ENCODE measurements around the gene CRYAB. TPM values are rescaled to one million over a fixed set of nuclear protein-coding genes. Genes with fewer than 3 reads are reported as not detected.

The CRYAB gene
- total RNA-seq, 2 experiments from 2014 or later = not detected

Other genes with a start within 250 kb of the CRYAB start
- 10 to 100 TPM; 53.0 to 57.6 TPM for gene PPP2R1B, start 145.4 kb downstream of the CRYAB start, total RNA-seq
- 10 to 100 TPM; 36.4 to 36.8 TPM for gene ALG9, start 40.2 kb downstream of the CRYAB start, total RNA-seq
- gene FDXACB1, start 32.6 kb downstream of the CRYAB start, total RNA-seq = 1 to 10 TPM; 8.8 to 9.9 TPM
- 10 to 100 TPM; 45.8 to 47.0 TPM for gene CFAP68, start 32.2 kb downstream of the CRYAB start, total RNA-seq
- gene HSPB2, start 964 bp upstream of the CRYAB start, total RNA-seq = not detected
- not detected for gene C11orf52, start 7.1 kb upstream of the CRYAB start, total RNA-seq
- gene DIXDC1, start 25.6 kb upstream of the CRYAB start, total RNA-seq = 1 to 10 TPM; 5.6 to 7.3 TPM
- 10 to 100 TPM; 71.7 to 76.2 TPM for gene DLAT, start 113.6 kb upstream of the CRYAB start, total RNA-seq
- under 1 TPM; 0.32 to 0.82 TPM for gene PIH1D2, start 162.2 kb upstream of the CRYAB start, total RNA-seq
- gene NKAPD1, start 162.5 kb upstream of the CRYAB start, total RNA-seq = 10 to 100 TPM; 28.5 to 31.7 TPM
- gene TIMM8B, start 175.0 kb upstream of the CRYAB start, total RNA-seq = 10 to 100 TPM; 75.5 to 80.0 TPM
- gene SDHD, start 175.1 kb upstream of the CRYAB start, total RNA-seq = 100 to 1,000 TPM; 118 to 128 TPM